ENCODE measurements around the gene PLA2R1. TPM values are rescaled to one million over a fixed set of nuclear protein-coding genes. Genes with fewer than 3 reads are reported as not detected.

The PLA2R1 gene
- total RNA-seq, 1 experiment from 2014 or later, result not detected

DNA sequence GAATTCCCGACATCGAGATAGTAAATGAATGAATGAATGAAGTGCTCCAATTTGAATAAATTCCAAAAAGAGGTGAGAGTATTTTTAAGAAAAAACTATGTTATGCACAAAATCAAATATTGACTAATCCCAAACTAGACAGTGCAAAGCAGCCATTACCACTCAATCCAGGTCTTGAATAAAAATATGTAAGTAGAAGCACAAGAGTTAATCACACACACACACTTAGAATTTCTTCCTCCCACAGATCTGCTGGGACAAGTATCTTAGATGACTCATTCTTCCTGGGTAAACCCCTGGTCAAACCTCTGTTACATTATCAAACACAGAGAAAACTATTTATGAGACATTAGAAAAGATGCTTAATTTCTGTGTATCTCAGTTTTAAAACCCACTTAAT is 102.0 kb downstream of the PLA2R1 start:
- CTCF ChIA-PET, result no interaction called here
- no peaks in the 10 kb centered on the region for H3K36me3 ChIP-seq (ENCODE audit: insufficient read depth, low read length, poor library complexity, severe bottlenecking)
- no peaks in the 10 kb centered on the region for H3K27me3 ChIP-seq (replicated peaks; ENCODE audit: insufficient read depth, low read depth, low read length, poor library complexity)
- no peak overlapping the region for H3K4me3 ChIP-seq (ENCODE audit: low read depth, low read length, poor library complexity, severe bottlenecking)
- no peaks in the 10 kb centered on the region for H3K4me1 ChIP-seq (ENCODE audit: insufficient read depth, low read length, poor library complexity, severe bottlenecking)
- H3K9me3 ChIP-seq (ENCODE audit: low read depth, low read length, poor library complexity, severe bottlenecking), result no peaks in the 10 kb centered on the region
- BruUV-seq (replicated peaks), result no TSS peak
- no peak overlapping the region for H3K27ac ChIP-seq (ENCODE audit: low read depth, low read length, poor library complexity, severe bottlenecking)
- POLR2A ChIA-PET (ENCODE audit: low non-redundant PET), result no interaction called here
- intact Hi-C loops (cut with micrococcal nuclease; ENCODE audit: unreplicated experiment), result no loop called here
- no peak for TF ChIP-seq EZH2 (IDR thresholded peaks at IDR 0.05; ENCODE audit: borderline replicate concordance, low read depth, low read length, poor library complexity, severe bottlenecking)
- TF ChIP-seq, protein P1, sequence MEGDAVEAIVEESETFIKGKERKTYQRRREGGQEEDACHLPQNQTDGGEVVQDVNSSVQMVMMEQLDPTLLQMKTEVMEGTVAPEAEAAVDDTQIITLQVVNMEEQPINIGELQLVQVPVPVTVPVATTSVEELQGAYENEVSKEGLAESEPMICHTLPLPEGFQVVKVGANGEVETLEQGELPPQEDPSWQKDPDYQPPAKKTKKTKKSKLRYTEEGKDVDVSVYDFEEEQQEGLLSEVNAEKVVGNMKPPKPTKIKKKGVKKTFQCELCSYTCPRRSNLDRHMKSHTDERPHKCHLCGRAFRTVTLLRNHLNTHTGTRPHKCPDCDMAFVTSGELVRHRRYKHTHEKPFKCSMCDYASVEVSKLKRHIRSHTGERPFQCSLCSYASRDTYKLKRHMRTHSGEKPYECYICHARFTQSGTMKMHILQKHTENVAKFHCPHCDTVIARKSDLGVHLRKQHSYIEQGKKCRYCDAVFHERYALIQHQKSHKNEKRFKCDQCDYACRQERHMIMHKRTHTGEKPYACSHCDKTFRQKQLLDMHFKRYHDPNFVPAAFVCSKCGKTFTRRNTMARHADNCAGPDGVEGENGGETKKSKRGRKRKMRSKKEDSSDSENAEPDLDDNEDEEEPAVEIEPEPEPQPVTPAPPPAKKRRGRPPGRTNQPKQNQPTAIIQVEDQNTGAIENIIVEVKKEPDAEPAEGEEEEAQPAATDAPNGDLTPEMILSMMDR (conservative IDR thresholded peaks at IDR 0.05; ENCODE audit: low read depth, low read length), result no peak
- DNase-seq (ENCODE audit: low spot score), result peak; percentile 49

- H3K4me1 ChIP-seq (ENCODE audit: insufficient read depth, low read length, poor library complexity, severe bottlenecking), result no peaks in the 10 kb centered on the region
- CTCF ChIA-PET, result no interaction called here
- H3K4me3 ChIP-seq (ENCODE audit: low read depth, low read length, poor library complexity, severe bottlenecking), result no peak overlapping the region
Measured at GRCh38 chr2:159959136-159959535, 103.3 kb downstream of the PLA2R1 start.

GRCh38 chr2:159953136-159953823 is 109.1 kb downstream of the PLA2R1 start:
- Histone ChIP-seq H3K27me3 (replicated peaks; ENCODE audit: insufficient read depth, low read depth, low read length, poor library complexity) (no peaks in the 10 kb centered on the region), H3K36me3 (ENCODE audit: insufficient read depth, low read length, poor library complexity, severe bottlenecking) (no peaks in the 10 kb centered on the region), H3K4me3 (ENCODE audit: low read depth, low read length, poor library complexity, severe bottlenecking) (no peak overlapping the region), H3K27ac (ENCODE audit: low read depth, low read length, poor library complexity, severe bottlenecking) (no peak overlapping the region), H3K4me1 (ENCODE audit: insufficient read depth, low read length, poor library complexity, severe bottlenecking) (no peaks in the 10 kb centered on the region), H3K9me3 (ENCODE audit: low read depth, low read length, poor library complexity, severe bottlenecking) (no peaks in the 10 kb centered on the region)
- POLR2A ChIA-PET (ENCODE audit: low non-redundant PET), result no interaction called here
- TF ChIP-seq, protein P1 (conservative IDR thresholded peaks at IDR 0.05; ENCODE audit: low read depth, low read length), result no peak
- TF ChIP-seq EZH2 (IDR thresholded peaks at IDR 0.05; ENCODE audit: borderline replicate concordance, low read depth, low read length, poor library complexity, severe bottlenecking), result no peak
- intact Hi-C loops (cut with micrococcal nuclease; ENCODE audit: unreplicated experiment), result no loop called here
- CTCF ChIA-PET, result no interaction called here
- no peak for DNase-seq (ENCODE audit: low spot score)
- BruUV-seq (replicated peaks), result no TSS peak

More at GRCh38 chr2:159959136-159959535, 103.3 kb downstream of the PLA2R1 start:
- H3K9me3 ChIP-seq (ENCODE audit: low read depth, low read length, poor library complexity, severe bottlenecking), result no peaks in the 10 kb centered on the region
- BruUV-seq (replicated peaks), result no TSS peak
- POLR2A ChIA-PET (ENCODE audit: low non-redundant PET), result no interaction called here
- intact Hi-C loops (cut with micrococcal nuclease; ENCODE audit: unreplicated experiment), result no loop called here
- H3K36me3 ChIP-seq (ENCODE audit: insufficient read depth, low read length, poor library complexity, severe bottlenecking), result no peaks in the 10 kb centered on the region
- no peak overlapping the region for H3K27ac ChIP-seq (ENCODE audit: low read depth, low read length, poor library complexity, severe bottlenecking)
- no peak for DNase-seq (ENCODE audit: low spot score)
- TF ChIP-seq EZH2 (IDR thresholded peaks at IDR 0.05; ENCODE audit: borderline replicate concordance, low read depth, low read length, poor library complexity, severe bottlenecking), result no peak
- TF ChIP-seq, protein P1 (conservative IDR thresholded peaks at IDR 0.05; ENCODE audit: low read depth, low read length), result no peak
- H3K27me3 ChIP-seq (replicated peaks; ENCODE audit: insufficient read depth, low read depth, low read length, poor library complexity), result no peaks in the 10 kb centered on the region
